GM23338 (cell line): Measurements from ENCODE around the gene C4orf36. TPM values are rescaled to one million over a fixed set of nuclear protein-coding genes. Genes with fewer than 3 reads are reported as not detected.

Experiments
- ATAC-seq: fragments of 200-7000 bp; cut with Tn5 transposase; 3 replicates; pipeline ENCODE4 v1.9.1; 2020
- DNase-seq: peaks from one replicate; pipeline ENCODE4 v3.0.0-alpha.2; 2015; ENCODE audit warnings: low spot score
- H2AFZ ChIP-seq: fragments of 200-600 bp; sonication (generic); 2 replicates; pipeline ENCODE4 v1.8.0; 2016; ENCODE audit warnings: antibody characterized with exemption, mild to moderate bottlenecking, moderate library complexity
- H3F3A ChIP-seq: fragments of 200-600 bp; sonication (generic); replicated peaks from 2 replicates; pipeline ENCODE4 v1.8.0; 2017; ENCODE audit warnings: antibody characterized with exemption, mixed run types, low read depth
- H3K27ac ChIP-seq: fragments of 200-600 bp; sonication (generic); 2 replicates; pipeline ENCODE4 v1.6.1; 2016; ENCODE audit warnings: low read depth
- H3K27me3 ChIP-seq: fragments of 200-600 bp; sonication (generic); 2 replicates; pipeline ENCODE4 v1.8.0; 2016; ENCODE audit warnings: mild to moderate bottlenecking, mixed run types, moderate library complexity; ENCODE audit not compliant: insufficient read depth
- H3K36me3 ChIP-seq: fragments of 200-600 bp; sonication (generic); 2 replicates; pipeline ENCODE4 v1.8.0; 2016; ENCODE audit warnings: mild to moderate bottlenecking; ENCODE audit not compliant: insufficient read depth
- H3K4me1 ChIP-seq: fragments of 200-600 bp; sonication (generic); 2 replicates; pipeline ENCODE4 v1.8.0; 2016; ENCODE audit warnings: mild to moderate bottlenecking, moderate library complexity; ENCODE audit not compliant: insufficient read depth
- H3K4me2 ChIP-seq: fragments of 200-600 bp; sonication (generic); 2 replicates; pipeline ENCODE4 v1.7.1; 2017; ENCODE audit warnings: mixed run types
- H3K4me3 ChIP-seq: fragments of 200-600 bp; sonication (generic); 2 replicates; pipeline ENCODE4 v1.6.1; 2016; ENCODE audit warnings: mixed run types
- H3K79me2 ChIP-seq: fragments of 200-600 bp; sonication (generic); replicated peaks from 2 replicates; pipeline ENCODE4 v1.8.0; 2017; ENCODE audit warnings: mild to moderate bottlenecking; ENCODE audit not compliant: insufficient read depth
- H3K9me2 ChIP-seq: fragments of 200-600 bp; sonication (generic); 2 replicates; pipeline ENCODE4 v1.8.0; 2017; ENCODE audit not compliant: insufficient read depth
- H4K20me1 ChIP-seq: fragments of 200-600 bp; sonication (generic); replicated peaks from 2 replicates; pipeline ENCODE4 v1.8.0; 2017; ENCODE audit warnings: mild to moderate bottlenecking; ENCODE audit not compliant: insufficient read depth
- H3K27ac Mint-ChIP-seq: 2 replicates; pipeline ENCODE4 v1.8.0; 2020; ENCODE audit warnings: inconsistent platforms, mild to moderate bottlenecking, moderate library complexity, mixed read lengths
- H3K27me3 Mint-ChIP-seq: 3 replicates; pipeline ENCODE4 v1.8.0; 2022; ENCODE audit warnings: low read depth, mild to moderate bottlenecking, moderate library complexity, mixed read lengths, inconsistent platforms; ENCODE audit not compliant: insufficient read depth, poor library complexity
- H3K36me3 Mint-ChIP-seq: 3 replicates; pipeline ENCODE4 v1.8.0; 2021; ENCODE audit warnings: low read depth, mild to moderate bottlenecking, inconsistent platforms, moderate library complexity, mixed read lengths
- H3K4me1 Mint-ChIP-seq: 3 replicates; pipeline ENCODE4 v1.8.0; 2020; ENCODE audit warnings: mild to moderate bottlenecking, inconsistent platforms, mixed read lengths
- H3K4me3 Mint-ChIP-seq: 3 replicates; pipeline ENCODE4 v1.8.0; 2021; ENCODE audit warnings: moderate library complexity, mild to moderate bottlenecking, inconsistent platforms, mixed read lengths
- H3K9me3 Mint-ChIP-seq: 3 replicates; pipeline ENCODE4 v1.8.0; 2020; ENCODE audit warnings: moderate library complexity, mild to moderate bottlenecking, inconsistent platforms, mixed read lengths
- CREB1 ChIP-seq: fragments of 250-450 bp; sonication (Bioruptor Pico); IDR thresholded peaks from 2 replicates; pipeline ENCODE4 v1.5.0; 2020; ENCODE audit warnings: low read depth, mild to moderate bottlenecking, moderate library complexity
- EZH2 ChIP-seq: fragments of 200-600 bp; sonication (generic); IDR thresholded peaks from one replicate; pipeline ENCODE4 v1.8.0; 2017; ENCODE audit warnings: antibody characterized with exemption, mild to moderate bottlenecking, low read depth; ENCODE audit not compliant: unreplicated experiment
- EZH2phosphoT487 ChIP-seq: fragments of 200-600 bp; sonication (generic); IDR thresholded peaks from one replicate; pipeline ENCODE4 v1.8.1; 2018; ENCODE audit warnings: antibody characterized with exemption; ENCODE audit not compliant: unreplicated experiment
- JUNB ChIP-seq: IDR thresholded peaks from one replicate; pipeline ENCODE4 v1.6.1; 2016; ENCODE audit warnings: antibody characterized with exemption; ENCODE audit not compliant: unreplicated experiment
- NANOG ChIP-seq: IDR thresholded peaks from 2 replicates; pipeline ENCODE4 v1.6.1; 2016; ENCODE audit warnings: antibody characterized with exemption, borderline replicate concordance
- POLR2AphosphoS5 ChIP-seq: IDR thresholded peaks from 2 replicates; pipeline ENCODE4 v1.6.1; 2016; ENCODE audit warnings: antibody characterized with exemption, low read depth
- REST ChIP-seq: IDR thresholded peaks from one replicate; pipeline ENCODE4 v1.6.1; 2018; ENCODE audit warnings: antibody characterized with exemption; ENCODE audit not compliant: unreplicated experiment
- STAT1 ChIP-seq: IDR thresholded peaks from one replicate; pipeline ENCODE4 v1.6.1; 2016; ENCODE audit warnings: antibody characterized with exemption; ENCODE audit not compliant: unreplicated experiment
- ZNF114 ChIP-seq: fragments of 250-450 bp; sonication (Bioruptor Pico); IDR thresholded peaks from 2 replicates; pipeline ENCODE4 v1.5.0; 2020; ENCODE audit warnings: mild to moderate bottlenecking, moderate library complexity
- ZNF331 ChIP-seq: fragments of 250-450 bp; sonication (Bioruptor Pico); IDR thresholded peaks from 2 replicates; pipeline ENCODE4 v1.5.0; 2020; ENCODE audit warnings: low read depth, mild to moderate bottlenecking, moderate library complexity
- ZNF462 ChIP-seq: fragments of 250-450 bp; sonication (Bioruptor Pico); IDR thresholded peaks from 2 replicates; pipeline ENCODE4 v1.5.0; 2020; ENCODE audit warnings: mild to moderate bottlenecking, moderate library complexity
- polyA plus RNA-seq: library from polyadenylated mRNA; unstranded; fragments of >200 nt; fragmentation: Nextera tagmentation; extraction: Ambion mirVana; gene quantifications from 2 replicates; pipeline ENCODE4 v1.2.1, GENCODE V29; 2016
- total RNA-seq: library from RNA; depleted of rRNA; stranded (reverse); fragments of >200 nt; shearing (Covaris generic); gene quantifications from 2 replicates; pipeline ENCODE4 v1.2.3, GENCODE V29; 2014
- TF ChIP-seq, protein P1 (sequence below), 2 experiments: fragments of 200-600 bp in 1 of 2; sonication (generic) in 1 of 2; conservative IDR thresholded peaks; 2 replicates each; pipeline versions ENCODE4 v1.5.1 to v1.6.1; 2016 to 2017; ENCODE audit warnings: antibody characterized with exemption in 2 of 2, low read depth in 2 of 2, mild to moderate bottlenecking in 2 of 2, moderate library complexity in 1 of 2
- TF ChIP-seq, protein P2 (sequence below): IDR thresholded peaks from 2 replicates; pipeline ENCODE4 v1.6.1; 2016; ENCODE audit warnings: antibody characterized with exemption

C4orf36 gene
- total and polyA plus RNA-seq, 2 experiments from 2014 or later = 1.1 to 1.6 TPM

GRCh38 chr4:86857341-86858052, 34.7 kb downstream of the C4orf36 start:
- Mint-ChIP-seq H3K36me3 (no peaks in the 10 kb centered on the region), H3K27me3 (peaks cover 19% of the 10 kb centered on the region), H3K27ac (no peak overlapping the region), H3K4me1 (peaks cover 18% of the 10 kb centered on the region), H3K4me3 (peak overlapping the region; percentile 8; the same call in 2 of the 3 replicates), H3K9me3 (no peaks in the 10 kb centered on the region)
- TF ChIP-seq NANOG (peak; percentile 75), ZNF331 (CRISPR knock-in tag) (no peak), POLR2AphosphoS5 (peak; percentile 42; the same call in 1 of the 2 replicates), JUNB (no peak), CREB1 (CRISPR knock-in tag) (no peak), STAT1 (no peak), ZNF114 (CRISPR knock-in tag) (no peak), EZH2 (no peak), ZNF462 (CRISPR knock-in tag) (no peak), EZH2phosphoT487 (no peak), REST (no peak)
- TF ChIP-seq, protein P1, sequence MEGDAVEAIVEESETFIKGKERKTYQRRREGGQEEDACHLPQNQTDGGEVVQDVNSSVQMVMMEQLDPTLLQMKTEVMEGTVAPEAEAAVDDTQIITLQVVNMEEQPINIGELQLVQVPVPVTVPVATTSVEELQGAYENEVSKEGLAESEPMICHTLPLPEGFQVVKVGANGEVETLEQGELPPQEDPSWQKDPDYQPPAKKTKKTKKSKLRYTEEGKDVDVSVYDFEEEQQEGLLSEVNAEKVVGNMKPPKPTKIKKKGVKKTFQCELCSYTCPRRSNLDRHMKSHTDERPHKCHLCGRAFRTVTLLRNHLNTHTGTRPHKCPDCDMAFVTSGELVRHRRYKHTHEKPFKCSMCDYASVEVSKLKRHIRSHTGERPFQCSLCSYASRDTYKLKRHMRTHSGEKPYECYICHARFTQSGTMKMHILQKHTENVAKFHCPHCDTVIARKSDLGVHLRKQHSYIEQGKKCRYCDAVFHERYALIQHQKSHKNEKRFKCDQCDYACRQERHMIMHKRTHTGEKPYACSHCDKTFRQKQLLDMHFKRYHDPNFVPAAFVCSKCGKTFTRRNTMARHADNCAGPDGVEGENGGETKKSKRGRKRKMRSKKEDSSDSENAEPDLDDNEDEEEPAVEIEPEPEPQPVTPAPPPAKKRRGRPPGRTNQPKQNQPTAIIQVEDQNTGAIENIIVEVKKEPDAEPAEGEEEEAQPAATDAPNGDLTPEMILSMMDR (conservative IDR thresholded peaks at IDR 0.05; ENCODE audit: low read depth in 2 of 2) = no peak
- TF ChIP-seq, protein P2, sequence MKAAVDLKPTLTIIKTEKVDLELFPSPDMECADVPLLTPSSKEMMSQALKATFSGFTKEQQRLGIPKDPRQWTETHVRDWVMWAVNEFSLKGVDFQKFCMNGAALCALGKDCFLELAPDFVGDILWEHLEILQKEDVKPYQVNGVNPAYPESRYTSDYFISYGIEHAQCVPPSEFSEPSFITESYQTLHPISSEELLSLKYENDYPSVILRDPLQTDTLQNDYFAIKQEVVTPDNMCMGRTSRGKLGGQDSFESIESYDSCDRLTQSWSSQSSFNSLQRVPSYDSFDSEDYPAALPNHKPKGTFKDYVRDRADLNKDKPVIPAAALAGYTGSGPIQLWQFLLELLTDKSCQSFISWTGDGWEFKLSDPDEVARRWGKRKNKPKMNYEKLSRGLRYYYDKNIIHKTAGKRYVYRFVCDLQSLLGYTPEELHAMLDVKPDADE = no peak
- H4K20me1 ChIP-seq = peaks cover 3% of the 10 kb centered on the region; the same call in 1 of the 2 replicates
- DNase-seq (peak; percentile 76), ATAC-seq (peak; percentile 95)
- no peak overlapping the region for H2AFZ ChIP-seq
- no peaks in the 10 kb centered on the region for H3K9me2 ChIP-seq
- no peak overlapping the region for H3K27ac ChIP-seq
- peaks cover 54% of the 10 kb centered on the region for H3K27me3 ChIP-seq
- peak overlapping the region; percentile 23; the same call in 1 of the 2 replicates for H3K4me2 ChIP-seq
- no peaks in the 10 kb centered on the region for H3K79me2 ChIP-seq
- no peak overlapping the region for H3K4me3 ChIP-seq
- no peaks in the 10 kb centered on the region for H3F3A ChIP-seq
- no peaks in the 10 kb centered on the region for H3K36me3 ChIP-seq
- peaks cover 15% of the 10 kb centered on the region for H3K4me1 ChIP-seq
